ENCODE measurements around the gene NUMA1.

DNA sequence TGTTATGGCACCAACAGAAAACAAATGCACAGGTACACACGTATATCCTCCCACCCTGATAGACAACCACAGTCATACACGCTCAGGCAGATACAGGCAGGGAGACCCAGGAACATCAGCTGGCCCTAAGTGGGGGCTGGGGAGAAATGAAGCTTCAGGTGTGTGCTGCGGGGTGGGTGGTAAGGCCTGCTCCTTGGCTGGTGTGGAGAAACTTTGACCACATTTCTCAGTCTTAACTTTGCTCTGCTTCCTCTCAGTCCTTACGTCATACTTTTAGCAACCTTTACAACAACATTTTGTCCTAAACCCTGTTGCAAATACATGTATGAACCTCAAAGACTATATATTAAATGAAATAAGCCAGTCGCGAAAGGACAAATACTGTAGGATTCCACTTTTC, 38.9 kb upstream of the NUMA1 start:
- TF ChIP-seq POLR2AphosphoS5 (IDR thresholded peaks at IDR 0.05; ENCODE audit: low read depth) (no peak), GABPA (IDR thresholded peaks at IDR 0.05; ENCODE audit: low read depth) (no peak)
- TF ChIP-seq, protein P1, sequence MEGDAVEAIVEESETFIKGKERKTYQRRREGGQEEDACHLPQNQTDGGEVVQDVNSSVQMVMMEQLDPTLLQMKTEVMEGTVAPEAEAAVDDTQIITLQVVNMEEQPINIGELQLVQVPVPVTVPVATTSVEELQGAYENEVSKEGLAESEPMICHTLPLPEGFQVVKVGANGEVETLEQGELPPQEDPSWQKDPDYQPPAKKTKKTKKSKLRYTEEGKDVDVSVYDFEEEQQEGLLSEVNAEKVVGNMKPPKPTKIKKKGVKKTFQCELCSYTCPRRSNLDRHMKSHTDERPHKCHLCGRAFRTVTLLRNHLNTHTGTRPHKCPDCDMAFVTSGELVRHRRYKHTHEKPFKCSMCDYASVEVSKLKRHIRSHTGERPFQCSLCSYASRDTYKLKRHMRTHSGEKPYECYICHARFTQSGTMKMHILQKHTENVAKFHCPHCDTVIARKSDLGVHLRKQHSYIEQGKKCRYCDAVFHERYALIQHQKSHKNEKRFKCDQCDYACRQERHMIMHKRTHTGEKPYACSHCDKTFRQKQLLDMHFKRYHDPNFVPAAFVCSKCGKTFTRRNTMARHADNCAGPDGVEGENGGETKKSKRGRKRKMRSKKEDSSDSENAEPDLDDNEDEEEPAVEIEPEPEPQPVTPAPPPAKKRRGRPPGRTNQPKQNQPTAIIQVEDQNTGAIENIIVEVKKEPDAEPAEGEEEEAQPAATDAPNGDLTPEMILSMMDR (IDR thresholded peaks at IDR 0.05; ENCODE audit: insufficient read depth, low read length): no peak

Measured in HL-60 (cell line).